GM19324 (cell line): ENCODE measurements around the gene SPPL3.

Experiments
- ATAC-seq: cut with Tn5 transposase; IDR thresholded peaks from one replicate; pipeline ENCODE4 v1.9.1; 2021; ENCODE audit warnings: mild to moderate bottlenecking, moderate library complexity; ENCODE audit not compliant: unreplicated experiment, low FRiP score

The SPPL3 gene

GRCh38 chr12:120757949-120758348 lies 146.2 kb downstream of the SPPL3 start:
- ATAC-seq = no peak

- no peak for ATAC-seq
Measured at GRCh38 chr12:120757226-120757742, 146.9 kb downstream of the SPPL3 start.

GRCh38 chr12:120755269-120755668 lies 148.9 kb downstream of the SPPL3 start:
- ATAC-seq = no peak

- no peak for ATAC-seq
Measured at GRCh38 chr12:120754792-120755191, 149.4 kb downstream of the SPPL3 start.

- no peak for ATAC-seq
Measured at GRCh38 chr12:120751389-120751788, 152.8 kb downstream of the SPPL3 start.

GRCh38 chr12:120750806-120751205 lies 153.4 kb downstream of the SPPL3 start:
- ATAC-seq = no peak

- ATAC-seq = no peak
Measured at GRCh38 chr12:120749256-120749655, 154.9 kb downstream of the SPPL3 start.

- no peak for ATAC-seq
Measured at GRCh38 chr12:120748242-120748641, 155.9 kb downstream of the SPPL3 start.

GRCh38 chr12:120744922-120745493 lies 159.2 kb downstream of the SPPL3 start:
- no peak for ATAC-seq

GRCh38 chr12:120741476-120742421 lies 162.4 kb downstream of the SPPL3 start:
- no peak for ATAC-seq

- ATAC-seq = no peak
Measured at GRCh38 chr12:120740871-120741270, 163.3 kb downstream of the SPPL3 start.

GRCh38 chr12:120739821-120740613 lies 164.1 kb downstream of the SPPL3 start:
- ATAC-seq = no peak

- no peak for ATAC-seq
Measured at GRCh38 chr12:120739031-120739762, 165.0 kb downstream of the SPPL3 start.

- no peak for ATAC-seq
Measured at GRCh38 chr12:120738252-120739030, 165.7 kb downstream of the SPPL3 start.

GRCh38 chr12:120737557-120738251 lies 166.5 kb downstream of the SPPL3 start:
- no peak for ATAC-seq

GRCh38 chr12:120736404-120737331 lies 167.5 kb downstream of the SPPL3 start:
- ATAC-seq = no peak

- ATAC-seq = no peak
Measured at GRCh38 chr12:120735181-120735580, 169.0 kb downstream of the SPPL3 start.

- no peak for ATAC-seq
Measured at GRCh38 chr12:120734210-120734609, 169.9 kb downstream of the SPPL3 start.
